Erythroblast (primary cell): ENCODE measurements around the gene PEX11G.

ENCODE experiments used
- GATA1 ChIP-seq: IDR thresholded peaks from 2 replicates; pipeline ENCODE4 v1.6.1; 2011; ENCODE audit warnings: low read depth, mild to moderate bottlenecking, control low read depth, low read length, moderate library complexity
- POLR2A ChIP-seq: IDR thresholded peaks from 2 replicates; pipeline ENCODE4 v1.6.1; 2011; ENCODE audit warnings: mild to moderate bottlenecking, low read length

DNA sequence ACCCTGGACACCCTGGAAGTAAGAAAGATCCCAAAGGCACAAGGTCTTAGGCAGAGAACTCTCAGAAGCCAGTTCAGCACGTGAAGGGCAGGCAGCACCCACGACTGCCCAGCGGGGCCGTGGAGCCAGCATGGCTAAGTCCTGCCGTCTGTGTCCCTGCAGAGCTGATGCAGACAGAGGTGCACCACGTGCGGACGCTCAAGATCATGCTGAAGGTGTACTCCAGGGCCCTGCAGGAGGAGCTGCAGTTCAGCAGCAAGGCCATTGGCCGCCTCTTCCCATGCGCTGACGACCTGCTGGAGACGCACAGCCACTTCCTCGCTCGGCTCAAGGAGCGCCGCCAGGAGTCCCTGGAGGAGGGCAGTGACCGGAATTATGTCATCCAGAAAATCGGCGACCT lies 44.8 kb downstream of the PEX11G start:
- TF ChIP-seq POLR2A (no peak), GATA1 (no peak)
